ENCODE data around the gene SLU7. TPM values are rescaled to one million over a fixed set of nuclear protein-coding genes. Genes with fewer than 3 reads are reported as not detected.

The SLU7 gene
- total and polyA plus RNA-seq, 2 donors (not counting 3 experiments of a cell fraction or from before 2014, with no cell fraction given): 10.2 to 48.2 TPM

DNA sequence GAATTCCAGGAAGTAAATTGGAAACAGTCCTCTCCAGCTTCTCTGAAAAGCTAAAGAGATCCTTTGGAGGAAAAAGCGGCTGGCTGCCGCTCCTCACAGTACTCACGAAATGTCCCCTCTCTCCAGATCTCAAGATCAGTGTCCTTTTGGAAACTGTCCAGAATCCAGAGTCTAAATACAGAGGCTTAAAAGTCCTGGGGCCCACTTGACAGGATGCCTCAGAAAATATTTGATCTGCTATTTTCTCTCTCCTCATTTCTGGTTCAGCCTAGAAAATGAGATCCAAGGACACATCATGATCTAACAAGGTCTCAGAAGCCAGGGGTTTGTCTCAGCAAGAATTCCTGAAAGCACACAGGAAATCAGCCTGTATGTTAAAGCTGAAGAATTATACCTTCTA, 55.7 kb downstream of the SLU7 start:
- Histone ChIP-seq H3K9me3 (replicated peaks; ENCODE audit: control insufficient read depth, insufficient read depth, low read length) (no peaks in the 10 kb centered on the region), H3K4me2 (ENCODE audit: insufficient read depth, low read length) (no peak overlapping the region), H3K9ac (replicated peaks; ENCODE audit: extremely low read depth, insufficient read depth, low read length) (no peak overlapping the region), H3K79me2 (ENCODE audit: control insufficient read depth, insufficient read depth, low read length) (no peaks in the 10 kb centered on the region), H3K9me1 (replicated peaks; ENCODE audit: control insufficient read depth, extremely low read depth, insufficient read depth, low read length) (no peaks in the 10 kb centered on the region), H4K20me1 (replicated peaks; ENCODE audit: control insufficient read depth, extremely low read depth, insufficient read depth, low read length) (no peaks in the 10 kb centered on the region), H3K36me3 (ENCODE audit: control insufficient read depth in 2 of 2, extremely low read depth in 1 of 2, insufficient read depth in 2 of 2, low read length in 2 of 2) (no peaks in the 10 kb centered on the region), H3K4me3 (replicated peaks in 1 of 3; ENCODE audit: insufficient read depth in 1 of 3, low read depth in 1 of 3, low read length in 3 of 3) (no peak overlapping the region), H3K27me3 (ENCODE audit: control insufficient read depth in 2 of 2, insufficient read depth in 2 of 2, low read length in 2 of 2) (peaks cover 0 to 8% of the 10 kb centered on the region in 2 experiments), H3K4me1 (ENCODE audit: control insufficient read depth, extremely low read depth, insufficient read depth, low read length) (no peaks in the 10 kb centered on the region), H2AFZ (ENCODE audit: low read depth, low read length) (no peak overlapping the region), H3K27ac (ENCODE audit: insufficient read depth, low read depth, low read length) (no peak overlapping the region)
- dilution Hi-C loops (cut with MboI; ENCODE audit: extremely low pct_ligation_motif_present, low sequenced_read_pairs): no loop called here
- POLR2A ChIA-PET: no interaction called here
- intact Hi-C loops (cut with micrococcal nuclease): no loop called here
- CTCF ChIA-PET: interaction anchor here (1.1 kb wide), 1 partner anchor 342 kb away, joined by 3 read pairs; no protein-coding TSS in a partner anchor
- no peak for DNase-seq (ENCODE audit: low read depth, low spot score)
- FAIRE-seq: no peak
- no peak for TF ChIP-seq FOS (IDR thresholded peaks at IDR 0.05; ENCODE audit: borderline replicate concordance, insufficient read depth, low read length)
- no peak for TF ChIP-seq CTCF (IDR thresholded peaks at IDR 0.05; ENCODE audit: extremely low read depth in 1 of 2, insufficient read depth in 1 of 2, low read depth in 1 of 2, low read length in 2 of 2)
- TF ChIP-seq, protein P1, sequence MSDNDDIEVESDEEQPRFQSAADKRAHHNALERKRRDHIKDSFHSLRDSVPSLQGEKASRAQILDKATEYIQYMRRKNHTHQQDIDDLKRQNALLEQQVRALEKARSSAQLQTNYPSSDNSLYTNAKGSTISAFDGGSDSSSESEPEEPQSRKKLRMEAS (IDR thresholded peaks at IDR 0.05; ENCODE audit: insufficient read depth, insufficient read length): no peak
- no peak for TF ChIP-seq GATA2 (IDR thresholded peaks at IDR 0.05; ENCODE audit: insufficient read depth, insufficient read length, low read depth, low read length)
- TF ChIP-seq JUN (IDR thresholded peaks at IDR 0.05; ENCODE audit: borderline replicate concordance, insufficient read depth, insufficient read length, low read depth): no peak
- no peak for TF ChIP-seq EZH2 (IDR thresholded peaks at IDR 0.05; ENCODE audit: borderline replicate concordance, low read depth, low read length, severe bottlenecking)
- no peak for TF ChIP-seq POLR2AphosphoS5 (IDR thresholded peaks at IDR 0.05; ENCODE audit: insufficient read depth, low read depth, low read length)
- no peak for TF ChIP-seq MYC (IDR thresholded peaks at IDR 0.05; ENCODE audit: low read depth, low read length)
- BruUV-seq (replicated peaks): no TSS peak
